Mucosa of rectum (tissue), 2 donors: ENCODE measurements around the gene VPS16.
A peak's percentile ranks its signal among the peaks of the same experiment; 100 is the strongest.

Source experiments
- H3K27ac ChIP-seq, 2 donors: one replicate each; pipeline ENCODE4 v1.7.0; 2013; ENCODE audit warnings: inconsistent platforms in 2 of 2, low read depth in 2 of 2, low read length in 2 of 2
- H3K27me3 ChIP-seq, 2 donors: one replicate each; pipeline ENCODE4 v1.7.0; 2013; ENCODE audit warnings: low read length in 2 of 2; ENCODE audit not compliant: control insufficient read depth in 2 of 2, insufficient read depth in 2 of 2
- H3K36me3 ChIP-seq, 2 donors: one replicate each; pipeline ENCODE4 v1.7.0; 2013; ENCODE audit warnings: low read length in 2 of 2; ENCODE audit not compliant: control insufficient read depth in 2 of 2, insufficient read depth in 2 of 2
- H3K4me1 ChIP-seq, 2 donors: one replicate each; pipeline ENCODE4 v1.7.0; 2013; ENCODE audit warnings: low read length in 2 of 2, mild to moderate bottlenecking in 1 of 2; ENCODE audit not compliant: control insufficient read depth in 2 of 2, insufficient read depth in 2 of 2
- H3K4me3 ChIP-seq, 2 donors: one replicate each; pipeline ENCODE4 v1.7.0; 2013; ENCODE audit warnings: low read length in 2 of 2
- H3K9ac ChIP-seq, 2 donors: one replicate each; pipeline ENCODE4 v1.7.0; 2013; ENCODE audit warnings: low read length in 2 of 2, low read depth in 1 of 2, mild to moderate bottlenecking in 1 of 2
- H3K9me3 ChIP-seq, 2 donors: one replicate each; pipeline ENCODE4 v1.7.0; 2013; ENCODE audit warnings: low read length in 2 of 2; ENCODE audit not compliant: control insufficient read depth in 2 of 2
- donor health status: healthy.
- donor health status: Normal muscosa, but diverticular disease.

Gene VPS16

DNA sequence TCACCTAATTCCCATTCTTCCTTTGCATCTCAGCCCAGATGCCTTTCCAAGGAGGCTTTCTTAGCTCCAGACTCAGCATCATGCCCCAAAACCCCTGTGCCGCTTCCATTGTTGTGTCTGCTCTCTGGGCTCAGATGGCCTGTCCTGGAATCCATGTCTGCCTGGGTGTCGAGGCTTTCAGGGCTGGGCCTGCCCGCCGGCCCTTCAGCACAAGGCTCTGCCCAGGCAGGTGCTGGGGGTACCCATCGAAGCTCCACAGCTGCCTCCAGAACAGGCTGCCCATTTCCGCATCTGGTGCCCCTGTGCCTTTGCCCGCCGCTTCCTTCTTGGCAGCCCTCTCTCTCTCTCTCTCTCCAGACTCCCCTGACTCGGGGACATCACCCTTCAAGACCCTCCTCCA, 41.3 kb upstream of the VPS16 start:
- no peak overlapping the region for H3K27ac ChIP-seq
- peak overlapping the region in 1 of 2 donors; percentile 66 for H3K4me3 ChIP-seq
- peaks cover 18 to 36% of the 10 kb centered on the region in 2 donors for H3K27me3 ChIP-seq
- no peaks in the 10 kb centered on the region for H3K9me3 ChIP-seq
- no peak overlapping the region for H3K9ac ChIP-seq
- H3K36me3 ChIP-seq: no peaks in the 10 kb centered on the region
- H3K4me1 ChIP-seq: peaks cover 0 to 5% of the 10 kb centered on the region in 2 donors

DNA sequence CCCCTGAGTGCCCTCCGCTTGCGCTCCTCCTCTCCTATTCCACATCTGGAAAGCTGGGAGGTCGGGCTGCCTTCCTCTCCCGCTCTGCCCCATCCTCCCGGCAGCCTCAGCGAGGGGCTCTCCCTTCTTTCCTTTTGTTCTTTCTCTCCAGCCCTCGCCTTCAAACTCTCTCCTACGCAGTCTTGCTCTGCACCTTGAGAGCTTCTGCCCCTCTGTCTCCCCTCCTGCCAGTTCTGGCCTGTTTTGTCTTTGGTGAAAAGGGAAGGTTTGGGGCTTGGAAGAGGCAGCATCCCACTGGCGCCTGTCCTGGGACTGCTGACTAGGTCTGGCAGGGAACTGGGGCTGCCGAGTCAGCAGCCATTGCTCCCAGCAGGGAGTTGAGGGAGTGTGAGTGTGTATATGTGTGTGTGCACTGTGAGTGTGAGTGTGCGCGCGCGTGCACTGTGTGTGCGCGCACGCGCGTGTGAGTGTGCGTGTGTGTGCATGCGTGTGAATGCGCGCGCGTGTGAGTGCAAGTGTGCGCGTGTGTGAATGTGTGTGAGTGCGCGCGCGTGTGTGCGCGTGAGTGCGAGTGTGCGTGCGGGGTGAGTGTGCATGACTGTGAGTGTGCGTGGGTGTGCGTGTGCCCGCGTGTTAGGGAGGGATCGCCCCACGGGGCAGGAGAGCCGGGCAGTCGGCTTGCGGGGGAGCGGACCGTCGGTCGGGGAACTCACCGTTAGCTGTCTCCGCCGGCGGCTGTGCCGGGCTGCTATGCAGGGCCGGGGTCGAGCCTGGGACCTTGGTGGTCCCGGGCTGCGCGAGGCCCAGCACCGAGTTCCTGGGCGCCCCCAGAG, 40.6 kb upstream of the VPS16 start:
- peaks cover 18 to 33% of the 10 kb centered on the region in 2 donors for H3K27me3 ChIP-seq

DNA sequence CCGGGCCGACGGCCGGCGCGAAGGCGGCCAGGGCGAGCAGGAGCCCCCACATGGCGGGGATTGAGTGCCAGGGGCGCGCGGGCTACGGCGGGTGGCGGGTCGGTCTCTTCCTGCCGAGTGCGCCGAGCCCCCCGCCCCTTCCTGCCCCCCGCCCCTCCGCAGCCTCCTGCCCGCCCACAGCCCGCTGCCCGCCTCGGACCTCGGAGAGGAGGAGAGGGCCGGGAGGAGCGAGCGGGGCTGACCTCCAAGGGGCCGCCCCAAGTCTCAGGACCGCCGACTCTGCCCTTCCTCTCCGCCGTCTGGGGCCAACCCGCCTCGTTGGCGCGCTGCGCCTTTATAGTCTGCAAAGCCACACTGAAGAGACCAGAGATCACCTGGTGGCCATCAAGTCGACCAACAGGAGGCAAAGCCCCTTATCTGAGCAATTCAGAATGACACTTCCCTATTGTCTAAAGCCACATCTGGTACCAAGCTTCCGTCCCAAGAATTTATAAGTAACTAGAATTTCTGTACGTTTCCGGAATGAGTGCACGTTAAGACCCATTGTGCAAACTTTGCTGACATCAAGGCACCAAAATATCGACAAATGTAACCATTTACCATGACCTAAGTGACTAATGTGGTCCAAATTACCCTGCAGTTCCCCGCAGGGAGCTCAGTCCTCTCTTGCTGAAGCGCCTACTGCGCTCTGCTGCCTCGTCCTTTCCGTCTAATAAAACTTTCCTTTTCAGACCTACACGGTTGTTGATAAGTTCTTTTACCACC, 39.8 kb upstream of the VPS16 start, which contains the start of gene CPXM1:
Gene CPXM1 (minus strand): TSS at position 107 of the 765 bp plus-strand sequence. CDS start 55 bp downstream, at position 52.
- peaks cover 0 to 5% of the 10 kb centered on the region in 2 donors for H3K4me1 ChIP-seq
- H3K27ac ChIP-seq: no peak within 1 kb of the TSS
- H3K27me3 ChIP-seq: peaks cover 17 to 34% of the 10 kb centered on the region in 2 donors
- no peaks in the 10 kb centered on the region for H3K9me3 ChIP-seq
- H3K36me3 ChIP-seq: no peaks in the 10 kb centered on the region
- H3K9ac ChIP-seq: no peak within 1 kb of the TSS
- H3K4me3 ChIP-seq: peak within 1 kb of the TSS; percentile 57 to 66

More for the DNA sequence above, 40.6 kb upstream of the VPS16 start:
- Histone ChIP-seq H3K9ac (no peak overlapping the region), H3K4me3 (peak overlapping the region; percentile 57 to 66), H3K27ac (no peak overlapping the region), H3K4me1 (peaks cover 0 to 5% of the 10 kb centered on the region in 2 donors), H3K36me3 (no peaks in the 10 kb centered on the region), H3K9me3 (no peaks in the 10 kb centered on the region)

- Histone ChIP-seq H3K4me1 (peaks cover 0 to 9% of the 10 kb centered on the region in 2 donors), H3K27ac (no peak overlapping the region), H3K9ac (no peak overlapping the region), H3K36me3 (no peaks in the 10 kb centered on the region), H3K4me3 (no peak overlapping the region), H3K9me3 (no peaks in the 10 kb centered on the region), H3K27me3 (peaks cover 17 to 38% of the 10 kb centered on the region in 2 donors)
These were observed 39.2 kb upstream of the VPS16 start for GRCh38 chr20:2801286-2801728.

DNA sequence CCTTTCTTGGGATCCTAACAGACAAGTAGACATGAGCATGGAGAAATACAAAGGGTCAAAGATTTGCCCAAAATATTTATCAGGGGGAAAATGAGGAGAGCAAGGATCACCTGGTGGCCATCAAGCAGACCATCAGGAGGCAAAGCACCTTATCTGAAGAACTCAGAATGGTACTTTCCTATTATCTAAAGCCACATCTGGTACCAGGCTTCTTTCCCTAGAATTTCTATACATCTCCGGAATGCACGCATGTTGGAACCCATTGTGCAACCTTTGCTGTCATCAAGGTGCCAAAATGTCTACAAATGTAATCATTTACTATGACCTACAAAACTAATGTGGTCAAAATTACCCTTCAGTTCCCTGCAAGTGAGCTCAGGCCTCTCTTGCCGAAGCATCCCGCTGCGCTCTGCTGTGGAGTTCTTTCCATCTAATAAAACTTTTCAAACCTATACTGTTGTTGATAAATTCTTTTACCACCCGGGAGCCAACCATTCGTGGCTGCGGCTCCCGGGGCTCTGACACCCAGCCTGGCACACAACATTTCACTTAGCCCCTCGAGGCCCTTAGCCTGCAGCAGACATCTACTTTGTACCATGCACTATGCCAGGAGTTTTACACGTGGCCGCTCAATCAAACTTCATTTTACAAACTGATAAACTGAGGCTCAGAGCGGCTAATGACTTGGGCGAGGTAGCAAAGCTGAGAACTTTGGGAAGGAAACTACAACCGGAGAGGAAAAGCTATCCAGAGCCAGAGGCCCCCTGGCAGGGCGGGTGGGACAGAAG, 36.3 kb upstream of the VPS16 start:
- Histone ChIP-seq H3K36me3 (no peaks in the 10 kb centered on the region), H3K4me1 (peaks cover 0 to 9% of the 10 kb centered on the region in 2 donors), H3K27ac (no peak overlapping the region), H3K27me3 (peaks cover 21 to 31% of the 10 kb centered on the region in 2 donors), H3K4me3 (no peak overlapping the region), H3K9me3 (no peaks in the 10 kb centered on the region), H3K9ac (no peak overlapping the region)

DNA sequence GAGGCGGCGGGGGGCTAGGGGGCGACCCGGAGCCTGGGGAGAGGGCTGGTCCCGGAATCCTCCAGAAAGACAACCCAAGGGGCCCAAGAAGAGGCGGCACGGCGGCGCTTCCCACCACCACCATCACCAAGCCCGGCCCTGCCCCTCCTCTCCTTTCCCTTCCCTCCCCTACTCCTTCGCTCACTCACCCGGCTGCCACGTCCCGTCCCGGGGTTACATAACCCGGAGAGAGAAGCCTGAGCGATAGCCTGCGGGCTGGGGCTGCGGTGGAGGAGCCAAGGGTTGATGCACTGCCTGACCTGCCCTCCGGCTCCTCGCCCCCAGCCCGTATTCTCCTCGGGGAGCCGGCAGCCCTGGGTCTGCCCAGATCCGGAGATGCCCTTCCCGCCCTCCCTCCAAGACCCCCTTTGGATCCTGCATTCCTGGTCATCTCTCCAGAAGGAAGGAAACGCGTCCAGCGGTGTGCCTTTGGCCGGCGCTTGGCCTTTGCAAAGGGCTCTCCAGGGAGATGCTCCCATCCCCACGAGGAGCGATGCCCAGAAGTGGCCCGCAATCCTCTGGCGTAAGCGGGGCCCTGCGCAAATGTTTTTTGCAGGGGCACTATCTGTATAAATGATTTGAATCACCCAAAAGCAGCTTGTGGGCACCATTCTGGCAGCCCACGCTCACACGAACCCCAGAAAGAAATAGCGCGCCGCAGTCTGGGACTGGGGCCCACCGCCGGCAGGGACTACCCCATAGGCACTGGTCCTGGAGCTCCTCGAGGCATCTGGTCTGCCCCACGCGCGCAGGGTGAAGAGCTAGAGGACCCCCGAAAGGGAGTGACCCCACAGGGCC, 35.5 kb upstream of the VPS16 start:
- H3K36me3 ChIP-seq: no peaks in the 10 kb centered on the region
- H3K9me3 ChIP-seq: no peaks in the 10 kb centered on the region
- H3K9ac ChIP-seq: no peak overlapping the region
- peaks cover 0 to 5% of the 10 kb centered on the region in 2 donors for H3K4me1 ChIP-seq
- peaks cover 17 to 23% of the 10 kb centered on the region in 2 donors for H3K27me3 ChIP-seq
- no peak overlapping the region for H3K27ac ChIP-seq
- no peak overlapping the region for H3K4me3 ChIP-seq

GRCh38 chr20:2805689-2806350, 34.7 kb upstream of the VPS16 start:
- Histone ChIP-seq H3K9me3 (no peaks in the 10 kb centered on the region), H3K9ac (no peak overlapping the region), H3K27me3 (peaks cover 15 to 17% of the 10 kb centered on the region in 2 donors), H3K36me3 (no peaks in the 10 kb centered on the region), H3K4me3 (no peak overlapping the region), H3K4me1 (peaks cover 0 to 3% of the 10 kb centered on the region in 2 donors), H3K27ac (no peak overlapping the region)

GRCh38 chr20:2806351-2806701, 34.2 kb upstream of the VPS16 start:
- H3K36me3 ChIP-seq: no peaks in the 10 kb centered on the region
- H3K27me3 ChIP-seq: peaks cover 10 to 14% of the 10 kb centered on the region in 2 donors
- H3K9me3 ChIP-seq: no peaks in the 10 kb centered on the region
- H3K4me3 ChIP-seq: no peak overlapping the region
- H3K27ac ChIP-seq: no peak overlapping the region
- no peak overlapping the region for H3K9ac ChIP-seq
- H3K4me1 ChIP-seq: peaks cover 0 to 3% of the 10 kb centered on the region in 2 donors

DNA sequence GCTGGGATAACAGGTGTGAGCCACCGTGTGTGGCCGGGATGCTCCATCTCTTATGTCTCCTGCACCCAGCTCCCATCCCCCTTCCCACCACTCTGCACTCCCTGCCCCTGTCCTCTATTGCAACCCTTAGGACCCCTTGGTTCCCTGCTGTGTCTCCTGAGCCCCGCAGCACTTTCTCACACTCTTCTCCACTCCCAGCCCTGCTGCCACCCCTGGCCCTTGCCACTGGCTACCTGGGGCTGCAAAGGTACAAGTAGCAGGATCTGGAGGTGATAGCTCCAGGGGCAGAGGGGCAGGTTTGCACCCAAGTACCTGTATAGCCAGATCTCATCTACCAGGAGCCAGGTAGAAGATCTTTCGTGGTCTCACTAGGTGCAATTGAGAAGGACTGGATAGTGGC, 33.5 kb upstream of the VPS16 start:
- H3K27ac ChIP-seq: no peak overlapping the region
- no peaks in the 10 kb centered on the region for H3K36me3 ChIP-seq
- no peak overlapping the region for H3K9ac ChIP-seq
- H3K4me1 ChIP-seq: peaks cover 0 to 3% of the 10 kb centered on the region in 2 donors
- H3K27me3 ChIP-seq: peaks cover 7 to 12% of the 10 kb centered on the region in 2 donors
- H3K9me3 ChIP-seq: no peaks in the 10 kb centered on the region
- H3K4me3 ChIP-seq: no peak overlapping the region
